Cardiac muscle cell (in vitro differentiated cells and primary cell): ENCODE data around the gene NFE2L3. TPM values are rescaled to one million over a fixed set of nuclear protein-coding genes. Genes with fewer than 3 reads are reported as not detected.
"Not testable (repeated sequence)": the region's sequence is repeated elsewhere in the genome, so short reads cannot be mapped to it uniquely, and the experiment has no call there.

ENCODE experiments used
- DNase-seq, 2 donors: peaks; one replicate each; pipeline versions ENCODE4 v3.0.0 to v3.0.0-alpha.2; 2010 to 2017; ENCODE audit warnings: low read depth in 1 of 2, low spot score in 1 of 2
- H3K27ac ChIP-seq: fragments of 200-600 bp; sonication (generic); 2 replicates; pipeline ENCODE4 v1.5.1; 2016
- H3K27me3 ChIP-seq: fragments of 200-600 bp; sonication (generic); 2 replicates; pipeline ENCODE4 v1.6.0; 2016; ENCODE audit warnings: control low read depth
- H3K36me3 ChIP-seq: fragments of 200-600 bp; sonication (generic); 2 replicates; pipeline ENCODE4 v1.5.1; 2016; ENCODE audit warnings: control low read depth
- H3K4me1 ChIP-seq: fragments of 200-600 bp; sonication (generic); 2 replicates; pipeline ENCODE4 v1.8.1; 2017; ENCODE audit warnings: low read depth, mild to moderate bottlenecking, mixed run types
- H3K4me3 ChIP-seq: fragments of 200-600 bp; sonication (generic); 2 replicates; pipeline ENCODE4 v1.5.1; 2016; ENCODE audit warnings: mild to moderate bottlenecking
- H3K9me3 ChIP-seq: fragments of 200-600 bp; sonication (generic); 2 replicates; pipeline ENCODE4 v1.5.1; 2017; ENCODE audit warnings: low read depth, mild to moderate bottlenecking, control low read depth
- CTCF ChIP-seq: IDR thresholded peaks from 2 replicates; pipeline ENCODE4 v1.5.1; 2012; ENCODE audit warnings: low read depth, mild to moderate bottlenecking, low read length
- polyA plus RNA-seq: library from polyadenylated mRNA; unstranded; fragments of >200 nt; fragmentation: Nextera tagmentation; extraction: Ambion mirVana; gene quantifications from 2 replicates; pipeline ENCODE4 v1.2.1, GENCODE V29; 2016
- total RNA-seq: library from RNA; depleted of rRNA; stranded (reverse); fragments of >200 nt; gene quantifications from 2 replicates; pipeline ENCODE4 v1.2.3, GENCODE V29; 2016

Gene NFE2L3
- total and polyA plus RNA-seq, 2 experiments from 2014 or later = 2.1 TPM

GRCh38 chr7:26169271-26169670, 17.3 kb downstream of the NFE2L3 start:
- TF ChIP-seq CTCF = no peak
- H3K4me1 ChIP-seq = no peaks in the 10 kb centered on the region
- H3K27ac ChIP-seq = no peak overlapping the region
- no peaks in the 10 kb centered on the region for H3K9me3 ChIP-seq
- H3K36me3 ChIP-seq = no peaks in the 10 kb centered on the region
- no peaks in the 10 kb centered on the region for H3K27me3 ChIP-seq
- no peak overlapping the region for H3K4me3 ChIP-seq
- no peak for DNase-seq

GRCh38 chr7:26170663-26171062, 18.7 kb downstream of the NFE2L3 start:
- no peaks in the 10 kb centered on the region for H3K9me3 ChIP-seq
- TF ChIP-seq CTCF = no peak
- no peaks in the 10 kb centered on the region for H3K27me3 ChIP-seq
- H3K4me1 ChIP-seq = no peaks in the 10 kb centered on the region
- no peaks in the 10 kb centered on the region for H3K36me3 ChIP-seq
- no peak overlapping the region for H3K4me3 ChIP-seq
- no peak for DNase-seq
- H3K27ac ChIP-seq = no peak overlapping the region

GRCh38 chr7:26171601-26172000, 19.6 kb downstream of the NFE2L3 start:
- no peaks in the 10 kb centered on the region for H3K36me3 ChIP-seq
- DNase-seq = no peak
- no peak overlapping the region for H3K27ac ChIP-seq
- no peak for TF ChIP-seq CTCF
- no peaks in the 10 kb centered on the region for H3K9me3 ChIP-seq
- H3K4me1 ChIP-seq = no peaks in the 10 kb centered on the region
- H3K4me3 ChIP-seq = no peak overlapping the region
- H3K27me3 ChIP-seq = no peaks in the 10 kb centered on the region

GRCh38 chr7:26172048-26172447, 20.1 kb downstream of the NFE2L3 start:
- Histone ChIP-seq H3K36me3 (no peaks in the 10 kb centered on the region), H3K9me3 (no peaks in the 10 kb centered on the region), H3K27me3 (no peaks in the 10 kb centered on the region), H3K4me3 (no peak overlapping the region), H3K4me1 (no peaks in the 10 kb centered on the region), H3K27ac (no peak overlapping the region)
- no peak for DNase-seq
- TF ChIP-seq CTCF = no peak

GRCh38 chr7:26175903-26176302, 23.9 kb downstream of the NFE2L3 start:
- DNase-seq, H3K27me3 ChIP-seq, H3K36me3 ChIP-seq, H3K4me1 ChIP-seq, H3K9me3 ChIP-seq, H3K4me3 ChIP-seq, H3K27ac ChIP-seq: not testable (repeated sequence)

- H3K27me3 ChIP-seq, H3K4me3 ChIP-seq, H3K4me1 ChIP-seq, DNase-seq, H3K36me3 ChIP-seq, H3K27ac ChIP-seq, H3K9me3 ChIP-seq: not testable (repeated sequence)
These were observed 24.7 kb downstream of the NFE2L3 start for GRCh38 chr7:26176696-26177095.

GRCh38 chr7:26177269-26177668, 25.3 kb downstream of the NFE2L3 start:
- not testable (repeated sequence) for H3K4me3 ChIP-seq, H3K36me3 ChIP-seq, DNase-seq, H3K27me3 ChIP-seq, H3K27ac ChIP-seq, H3K4me1 ChIP-seq, H3K9me3 ChIP-seq
